ENCODE measurements around the gene CBY1. TPM values are rescaled to one million over a fixed set of nuclear protein-coding genes. Genes with fewer than 3 reads are reported as not detected.

Gene CBY1
- total RNA-seq, 2 donors from 2014 or later, result 40.7 to 60.9 TPM

- no peak for DNase-seq
- H3K36me3 Mint-ChIP-seq (ENCODE audit: low read depth), result peaks cover 69% of the 10 kb centered on the region
- H3K9ac ChIP-seq (ENCODE audit: extremely low read depth, low read length, poor library complexity, severe bottlenecking), result no peak overlapping the region
- 100% methylated on average over 1 of the region's 1 CpG for WGBS, 2 experiments (ENCODE audit: insufficient coverage in 1 of 2, insufficient read length in 1 of 2)
- no peak for TF ChIP-seq CTCF (conservative IDR thresholded peaks at IDR 0.05)
- H3K27ac ChIP-seq (ENCODE audit: low read depth, low read length), result no peak overlapping the region
- H3K27me3 ChIP-seq (ENCODE audit: control insufficient read depth, insufficient read depth, low read length, poor library complexity, severe bottlenecking), result no peaks in the 10 kb centered on the region
- no peaks in the 10 kb centered on the region for H3K27me3 Mint-ChIP-seq (ENCODE audit: insufficient read depth)
- no peak overlapping the region for H3K27ac Mint-ChIP-seq
- H3K4me3 Mint-ChIP-seq, result no peak overlapping the region
- peaks cover 13% of the 10 kb centered on the region for H3K9me3 Mint-ChIP-seq
- peaks cover 12% of the 10 kb centered on the region for H3K9me3 ChIP-seq (ENCODE audit: control insufficient read depth, low read length)
- H3K4me1 Mint-ChIP-seq, result no peaks in the 10 kb centered on the region
- H3K4me1 ChIP-seq (ENCODE audit: control insufficient read depth, insufficient read depth, low read length), result no peaks in the 10 kb centered on the region
- H3K36me3 ChIP-seq (ENCODE audit: control insufficient read depth, insufficient read depth, low read length), result peaks cover 29% of the 10 kb centered on the region
- no peak overlapping the region for H3K4me3 ChIP-seq (ENCODE audit: low read length)
Observed at GRCh38 chr22:38618258-38618657, 38.2 kb upstream of the CBY1 start.

GRCh38 chr22:38618682-38619081 lies 37.8 kb upstream of the CBY1 start:
- Histone ChIP-seq H3K36me3 (ENCODE audit: control insufficient read depth, insufficient read depth, low read length) (peaks cover 29% of the 10 kb centered on the region), H3K9ac (ENCODE audit: extremely low read depth, low read length, poor library complexity, severe bottlenecking) (no peak overlapping the region), H3K27ac (ENCODE audit: low read depth, low read length) (no peak overlapping the region), H3K4me1 (ENCODE audit: control insufficient read depth, insufficient read depth, low read length) (no peaks in the 10 kb centered on the region), H3K4me3 (ENCODE audit: low read length) (no peak overlapping the region), H3K9me3 (ENCODE audit: control insufficient read depth, low read length) (peaks cover 12% of the 10 kb centered on the region), H3K27me3 (ENCODE audit: control insufficient read depth, insufficient read depth, low read length, poor library complexity, severe bottlenecking) (no peaks in the 10 kb centered on the region)
- whole genome bisulfite sequencing, 2 experiments (ENCODE audit: insufficient coverage in 1 of 2, insufficient read length in 1 of 2), result 96 to 100% methylated on average over 2 of the region's 2 CpGs
- H3K27ac Mint-ChIP-seq, result no peak overlapping the region
- H3K4me3 Mint-ChIP-seq, result no peak overlapping the region
- no peak for TF ChIP-seq CTCF (conservative IDR thresholded peaks at IDR 0.05)
- H3K4me1 Mint-ChIP-seq, result no peaks in the 10 kb centered on the region
- no peak for DNase-seq
- H3K36me3 Mint-ChIP-seq (ENCODE audit: low read depth), result peaks cover 67% of the 10 kb centered on the region
- H3K9me3 Mint-ChIP-seq, result peaks cover 13% of the 10 kb centered on the region
- H3K27me3 Mint-ChIP-seq (ENCODE audit: insufficient read depth), result no peaks in the 10 kb centered on the region

GRCh38 chr22:38623351-38623750 lies 33.1 kb upstream of the CBY1 start:
- peaks cover 23% of the 10 kb centered on the region for H3K36me3 ChIP-seq (ENCODE audit: control insufficient read depth, insufficient read depth, low read length)
- H3K4me3 Mint-ChIP-seq, result no peak overlapping the region
- no peaks in the 10 kb centered on the region for H3K4me1 Mint-ChIP-seq
- peaks cover 7% of the 10 kb centered on the region for H3K9me3 Mint-ChIP-seq
- no peak overlapping the region for H3K27ac ChIP-seq (ENCODE audit: low read depth, low read length)
- no peak overlapping the region for H3K4me3 ChIP-seq (ENCODE audit: low read length)
- H3K9me3 ChIP-seq (ENCODE audit: control insufficient read depth, low read length), result peaks cover 7% of the 10 kb centered on the region
- no peak overlapping the region for H3K9ac ChIP-seq (ENCODE audit: extremely low read depth, low read length, poor library complexity, severe bottlenecking)
- H3K27ac Mint-ChIP-seq, result no peak overlapping the region
- WGBS, 2 experiments (ENCODE audit: insufficient coverage in 1 of 2, insufficient read length in 1 of 2), result 92 to 95% methylated on average over 4 of the region's 4 CpGs
- H3K36me3 Mint-ChIP-seq (ENCODE audit: low read depth), result peaks cover 57% of the 10 kb centered on the region
- no peak for TF ChIP-seq CTCF (conservative IDR thresholded peaks at IDR 0.05)
- no peaks in the 10 kb centered on the region for H3K27me3 ChIP-seq (ENCODE audit: control insufficient read depth, insufficient read depth, low read length, poor library complexity, severe bottlenecking)
- no peaks in the 10 kb centered on the region for H3K4me1 ChIP-seq (ENCODE audit: control insufficient read depth, insufficient read depth, low read length)
- DNase-seq, result no peak
- H3K27me3 Mint-ChIP-seq (ENCODE audit: insufficient read depth), result no peaks in the 10 kb centered on the region
